GM18520 (cell line): ENCODE data around the gene DOCK4.
"Not testable (repeated sequence)": the region's sequence is repeated elsewhere in the genome, so short reads cannot be mapped to it uniquely, and the experiment has no call there.

Experiments used
- ATAC-seq: cut with Tn5 transposase; IDR thresholded peaks from one replicate; pipeline ENCODE4 v1.9.1; 2021; ENCODE audit not compliant: unreplicated experiment

Gene DOCK4

DNA sequence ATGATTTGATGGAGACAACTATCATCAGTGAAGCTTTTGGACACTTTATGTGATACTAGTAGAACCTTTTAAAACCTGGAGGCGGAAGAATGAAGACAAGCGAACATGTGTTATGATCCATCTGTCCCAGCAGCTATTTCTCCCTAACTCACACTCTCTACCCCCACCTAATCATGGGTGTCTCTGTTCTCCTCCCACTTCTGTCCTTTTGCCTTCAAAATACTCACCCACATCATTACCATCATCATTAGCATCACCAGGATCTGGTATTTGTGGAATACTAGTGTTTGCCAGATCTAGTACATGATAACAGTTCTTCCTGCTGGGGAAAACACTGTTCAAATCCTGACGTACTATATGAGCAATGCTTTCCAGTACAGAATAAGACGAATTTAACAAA lies 287.7 kb downstream of the DOCK4 start:
- no peak for ATAC-seq

DNA sequence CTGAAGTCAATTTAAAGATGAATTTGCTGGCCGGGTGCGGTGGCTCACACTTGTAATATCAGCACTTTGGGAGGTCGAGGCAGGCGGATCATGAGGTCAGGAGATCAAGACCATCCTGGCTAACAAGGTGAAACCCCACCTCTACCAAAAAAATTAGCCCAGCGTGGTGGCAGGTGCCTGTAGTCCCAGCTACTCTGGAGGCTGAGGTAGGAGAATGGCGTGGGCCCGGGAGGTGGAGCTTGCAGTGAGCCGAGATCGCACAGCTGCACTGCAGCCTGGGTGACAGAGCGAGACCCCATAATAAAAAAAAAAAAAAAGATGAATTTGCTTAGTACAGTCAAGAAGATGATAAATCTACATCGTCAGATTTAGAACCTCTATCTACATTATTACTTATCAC lies 288.8 kb downstream of the DOCK4 start:
- not testable (repeated sequence) for ATAC-seq

DNA sequence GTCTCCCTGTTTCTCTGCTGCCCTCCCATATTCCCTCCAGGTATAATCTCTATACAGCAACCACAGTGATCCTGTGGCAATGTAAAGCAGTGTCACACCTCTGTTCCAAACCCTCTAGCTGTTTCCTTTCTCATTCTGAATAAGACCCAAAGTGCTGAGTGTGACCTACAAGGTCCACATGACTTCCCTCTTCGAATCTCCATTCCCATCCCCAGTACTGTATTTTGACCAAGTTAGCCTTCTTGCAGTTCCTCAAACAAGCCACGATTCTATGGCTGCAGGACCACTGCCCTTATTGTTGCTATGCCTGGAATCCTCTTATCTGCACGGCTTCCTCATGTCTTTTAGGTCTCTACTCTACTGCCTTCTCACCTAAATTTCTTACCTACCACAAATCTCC lies 291.9 kb downstream of the DOCK4 start:
- ATAC-seq: no peak

DNA sequence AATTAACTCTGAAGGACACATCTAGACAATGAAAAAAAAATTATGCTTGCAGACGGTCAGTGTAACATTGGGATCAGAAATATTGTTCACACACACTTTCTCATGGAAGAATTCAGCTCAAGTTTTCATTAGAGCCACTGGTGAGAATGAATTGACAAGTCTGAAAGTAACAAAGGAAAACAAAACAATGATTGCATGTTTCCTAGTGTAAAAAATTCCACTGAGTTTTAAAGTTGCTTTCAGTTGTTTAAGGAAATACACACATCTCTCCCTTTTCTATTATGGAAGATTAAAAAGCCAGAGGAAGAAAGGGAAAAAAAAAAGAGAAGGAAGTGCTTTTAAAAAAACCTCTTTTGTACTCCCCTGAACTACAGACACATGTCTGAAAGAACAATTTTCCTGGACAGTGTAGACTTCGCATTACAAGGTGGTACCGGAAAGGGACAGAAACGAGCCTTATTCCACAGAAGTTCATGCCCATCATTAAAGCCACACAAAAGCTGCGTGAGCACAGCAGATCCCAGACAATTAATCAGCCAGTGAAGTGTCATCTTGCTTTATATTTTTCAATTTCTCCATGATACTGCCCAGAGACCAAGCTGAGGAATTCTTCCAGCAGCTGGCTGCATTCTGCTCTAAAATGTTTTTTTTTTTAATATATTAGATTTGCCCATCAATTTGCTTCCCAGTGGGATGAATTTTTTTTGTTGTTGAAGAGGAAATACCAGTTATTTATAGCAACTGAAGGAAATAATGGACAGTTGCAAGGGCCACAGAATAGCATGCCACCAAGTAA lies 294.8 kb downstream of the DOCK4 start:
- ATAC-seq: no peak

DNA sequence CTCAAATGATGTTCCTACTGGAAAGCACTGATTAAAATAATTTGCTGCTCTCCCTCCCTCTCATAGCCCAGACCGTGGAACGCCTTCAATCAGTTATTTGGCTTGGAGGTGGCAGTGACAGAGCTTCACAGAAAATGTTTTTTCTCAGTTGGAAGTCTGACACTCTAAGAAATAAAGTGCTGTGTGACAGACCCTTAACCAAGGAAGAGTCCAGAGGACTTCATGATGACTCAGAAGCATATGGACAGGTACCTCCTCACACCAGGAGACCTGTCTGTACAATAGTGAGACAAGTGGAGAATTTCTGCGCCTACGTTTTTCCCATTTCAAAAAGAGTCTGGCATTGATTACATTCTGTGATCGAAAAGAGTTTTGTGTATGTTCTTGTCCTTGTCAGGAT lies 295.5 kb downstream of the DOCK4 start:
- ATAC-seq: no peak

DNA sequence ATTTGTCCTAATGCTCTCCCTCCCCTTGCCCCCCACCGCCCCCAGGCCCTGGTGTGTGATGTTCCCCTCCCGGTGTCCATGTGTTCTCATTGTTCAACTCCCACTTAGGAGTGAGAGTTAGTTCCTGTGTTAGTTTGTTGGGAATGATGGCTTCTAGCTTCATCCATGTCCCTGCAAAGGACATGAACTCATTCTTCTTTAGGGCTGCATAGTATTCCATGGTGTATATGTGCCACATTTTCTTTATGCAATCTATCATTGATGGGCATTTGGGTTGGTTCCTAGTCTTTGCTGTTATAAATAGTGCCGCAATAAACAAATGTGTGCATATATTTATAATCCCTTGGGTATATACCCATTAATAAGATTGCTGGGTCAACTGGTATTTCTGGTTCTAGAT lies 297.5 kb downstream of the DOCK4 start:
- not testable (repeated sequence) for ATAC-seq

DNA sequence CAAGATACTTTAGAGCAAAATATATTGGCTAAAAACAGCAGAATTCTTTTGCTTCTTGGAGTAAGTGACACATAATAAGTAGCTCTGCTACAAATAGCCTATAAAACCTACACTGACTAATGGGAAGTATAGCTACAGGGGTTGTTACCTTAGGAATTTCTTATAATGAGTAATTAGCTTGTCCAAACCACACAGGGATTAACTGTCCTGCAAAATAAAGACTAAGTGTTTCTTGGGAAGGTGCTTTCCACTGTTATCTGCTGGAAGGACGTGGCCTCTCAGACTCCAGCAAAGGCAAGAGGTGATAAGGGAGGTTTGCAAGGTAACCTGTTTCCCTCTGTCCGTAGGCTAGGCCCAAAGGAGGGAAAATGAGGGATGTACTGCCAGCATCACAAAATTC lies 302.4 kb downstream of the DOCK4 start:
- no peak for ATAC-seq

DNA sequence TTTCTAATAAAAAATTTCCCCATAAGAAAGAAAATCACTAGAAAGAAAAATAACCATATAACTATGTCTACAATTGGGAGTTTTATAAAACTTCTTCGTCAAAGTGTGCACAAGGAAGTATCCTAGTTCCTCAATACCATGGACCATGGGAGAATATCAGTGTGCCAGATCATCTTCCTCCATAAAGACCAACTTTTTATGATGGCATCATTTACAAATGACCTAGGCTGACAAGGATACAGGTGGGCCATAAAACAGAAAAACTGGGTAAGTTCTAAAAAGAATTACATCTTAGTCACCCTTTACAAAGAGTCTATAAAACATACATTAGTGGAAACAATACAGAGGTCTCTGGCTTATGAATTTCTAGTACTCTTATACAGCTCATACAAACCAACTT lies 303.2 kb downstream of the DOCK4 start:
- ATAC-seq: no peak

DNA sequence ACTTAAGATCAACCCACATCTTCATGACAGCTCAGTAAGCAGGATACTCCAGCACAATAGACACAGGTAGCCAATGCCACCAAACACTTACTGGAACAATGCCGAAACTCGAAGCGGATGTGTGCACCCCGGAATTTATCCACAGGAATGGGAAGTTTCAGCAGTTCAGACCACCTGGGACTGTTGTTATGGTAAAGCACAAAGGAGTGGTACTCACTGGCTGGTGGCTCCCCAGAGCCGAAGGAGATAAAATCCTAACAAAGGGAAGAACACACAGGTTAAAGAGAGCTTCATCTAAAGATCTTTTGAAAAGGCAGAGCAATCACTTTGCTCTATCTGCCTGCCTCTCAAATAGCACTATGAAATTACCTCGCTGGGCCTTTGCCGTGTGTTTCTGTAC lies 305.9 kb downstream of the DOCK4 start:
- ATAC-seq: no peak

DNA sequence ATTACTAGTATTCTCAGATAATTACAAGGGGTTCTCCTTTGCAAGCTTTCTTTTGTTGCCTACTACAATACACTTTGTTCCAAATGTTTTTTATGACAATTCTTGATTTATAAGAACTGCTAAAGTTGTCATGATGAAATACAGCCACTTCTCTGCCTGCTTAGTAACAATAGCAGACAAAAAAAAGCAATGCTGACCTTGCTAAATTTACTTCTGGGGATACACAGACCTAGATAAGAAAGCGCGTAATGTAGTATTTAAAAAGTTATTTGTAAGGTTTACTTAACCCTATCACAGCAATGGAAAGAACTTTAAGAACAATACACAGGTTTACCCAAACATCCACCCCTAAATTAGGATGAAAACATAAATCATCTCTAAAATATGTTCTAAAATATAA lies 311.1 kb downstream of the DOCK4 start:
- no peak for ATAC-seq

DNA sequence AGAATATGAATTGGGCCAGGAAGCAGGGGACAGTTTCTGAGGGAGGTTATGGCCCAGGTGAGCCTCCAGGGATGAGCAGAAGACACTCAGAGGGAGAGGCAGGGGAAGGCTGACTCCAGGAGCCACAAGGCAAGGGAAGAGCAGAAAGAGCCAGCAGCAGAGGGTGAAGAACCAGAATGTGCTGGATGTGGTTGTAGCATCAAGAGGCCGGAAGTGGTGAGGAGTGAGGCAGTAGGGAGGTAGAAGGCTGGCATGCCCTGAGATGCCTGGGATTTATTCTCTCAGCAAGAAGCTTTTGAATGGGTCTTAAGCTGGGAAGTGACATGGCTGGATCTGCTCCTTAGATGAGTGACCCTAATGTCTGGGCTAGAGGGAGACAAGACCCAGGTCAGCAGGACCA lies 311.7 kb downstream of the DOCK4 start:
- ATAC-seq: no peak

DNA sequence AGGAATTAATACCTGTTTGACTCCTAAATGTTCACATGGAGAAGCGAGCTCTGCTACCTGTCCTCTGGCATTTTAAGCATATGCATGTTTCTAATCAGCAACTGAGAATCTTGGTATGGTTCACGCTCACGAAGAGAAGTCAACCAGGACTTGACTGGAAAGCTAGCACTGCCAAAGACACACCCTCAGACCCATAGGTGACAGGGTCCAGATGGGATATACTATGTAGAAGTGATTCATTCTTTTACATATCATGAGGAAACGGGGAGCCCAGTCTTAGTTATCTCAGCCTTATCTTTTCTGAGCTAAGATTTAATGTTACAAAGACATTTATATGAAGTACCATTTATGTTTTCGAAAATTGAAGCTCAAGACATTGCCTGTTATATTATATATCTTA lies 313.0 kb downstream of the DOCK4 start:
- no peak for ATAC-seq

DNA sequence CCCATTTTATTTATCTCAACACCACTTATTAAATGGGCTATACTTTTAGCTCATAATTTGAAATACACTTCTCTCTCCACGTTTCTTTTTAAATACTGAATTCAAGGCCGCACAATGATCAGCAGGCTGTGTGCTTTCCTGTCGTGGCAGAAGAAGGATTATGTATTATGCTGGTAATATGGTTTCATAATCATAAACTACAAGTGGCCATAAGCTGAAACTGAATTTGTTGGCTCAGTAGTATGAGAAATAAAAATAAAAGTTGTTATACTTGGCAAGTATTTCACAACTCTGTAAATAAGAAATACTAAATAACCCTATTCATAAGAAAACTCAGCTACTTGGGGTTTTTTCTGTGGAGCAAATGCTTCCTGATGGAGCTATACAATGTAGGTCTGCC lies 313.6 kb downstream of the DOCK4 start:
- ATAC-seq: no peak

DNA sequence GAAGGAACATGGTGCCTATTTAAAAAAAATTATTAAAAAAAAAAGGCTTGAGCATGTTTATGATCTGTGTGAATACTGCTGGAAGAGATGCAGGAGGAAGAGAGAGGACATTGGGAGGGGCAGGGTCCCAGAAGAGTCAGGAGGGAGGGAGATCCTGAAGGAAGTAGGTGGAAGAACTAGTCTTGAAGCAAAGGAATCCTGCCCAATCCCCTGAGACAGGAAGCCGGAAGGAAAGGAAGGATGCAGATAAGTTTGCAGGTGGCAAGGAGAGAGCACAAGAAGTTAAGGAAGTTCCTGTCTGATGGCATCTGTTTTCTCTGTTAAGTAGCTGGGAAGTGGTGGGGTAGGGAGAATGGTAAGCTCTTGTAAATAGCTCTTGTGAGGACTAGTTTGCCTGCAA lies 318.5 kb downstream of the DOCK4 start:
- no peak for ATAC-seq

DNA sequence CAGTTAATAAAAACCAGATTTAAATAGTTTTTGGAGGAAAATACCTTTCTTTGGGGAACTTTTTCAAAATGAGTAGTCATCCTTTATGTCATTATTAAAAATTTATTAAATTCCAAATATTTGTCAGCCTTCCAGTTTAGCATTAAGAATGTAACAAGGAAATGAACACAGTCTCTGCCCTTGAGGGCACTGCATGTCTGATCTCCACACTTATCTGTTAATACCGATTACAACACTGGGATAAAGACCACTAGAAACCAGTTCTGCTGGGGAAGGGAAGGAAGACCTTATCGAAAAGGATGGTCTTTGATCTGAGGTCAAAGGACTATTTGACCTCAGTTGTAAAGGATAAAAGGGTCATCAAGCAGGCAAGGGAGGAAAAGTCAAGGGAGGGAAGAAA lies 320.0 kb downstream of the DOCK4 start:
- no peak for ATAC-seq

DNA sequence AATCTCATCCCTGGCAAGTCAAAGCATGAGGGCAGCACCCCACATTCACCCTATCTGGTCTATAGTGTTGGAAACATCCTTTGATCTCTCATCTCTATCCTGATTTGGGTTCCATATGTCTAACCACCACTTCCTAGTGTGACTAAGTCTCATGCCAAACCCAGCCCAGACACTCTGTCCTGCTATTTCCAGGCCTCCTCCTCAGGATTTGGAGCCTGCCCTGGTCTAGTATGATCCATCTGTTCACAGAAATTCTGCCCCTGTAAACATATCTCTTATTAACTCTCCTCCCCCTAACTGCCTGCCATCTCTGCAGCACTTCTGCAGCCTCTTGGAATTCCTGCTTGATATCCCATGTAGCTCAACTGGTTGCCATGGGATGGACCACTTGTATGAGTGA lies 323.0 kb downstream of the DOCK4 start:
- no peak for ATAC-seq

DNA sequence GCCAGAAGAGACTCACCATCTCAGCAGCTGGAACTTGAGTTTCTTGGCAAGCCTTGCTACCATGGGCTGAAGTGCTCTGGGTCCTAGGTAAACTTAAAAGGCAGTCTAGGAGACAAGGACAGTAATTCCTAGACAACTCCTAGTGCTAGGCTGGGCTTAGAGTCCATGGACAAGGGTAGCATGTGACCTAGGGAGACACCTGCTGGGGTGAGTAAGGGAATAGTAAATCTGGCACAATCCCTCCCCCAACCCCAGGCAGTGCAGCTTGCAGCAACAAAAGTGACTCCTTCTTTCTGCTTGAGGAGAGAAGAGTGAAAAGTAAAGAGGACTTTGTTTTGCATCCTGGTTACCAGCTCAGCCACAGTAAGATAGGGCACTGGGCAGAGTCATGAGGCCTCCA lies 327.4 kb downstream of the DOCK4 start:
- no peak for ATAC-seq

DNA sequence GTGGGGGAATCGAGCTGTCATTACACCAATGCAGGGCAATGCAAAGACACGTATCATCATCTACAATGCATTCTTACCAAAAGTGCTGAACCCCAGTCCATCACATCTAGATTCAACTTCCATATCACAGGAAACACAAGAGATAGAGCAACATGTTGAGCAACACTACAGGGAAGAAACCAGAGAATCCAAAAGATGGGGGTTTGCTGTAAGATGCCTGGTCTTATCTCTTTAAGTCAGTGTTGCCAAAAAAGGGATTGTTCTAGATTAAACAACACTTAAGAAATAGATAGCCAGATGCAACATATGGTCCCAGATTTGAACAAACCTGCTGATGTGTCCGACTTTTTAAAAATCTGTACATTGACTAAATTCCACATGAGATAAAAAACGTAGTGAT lies 328.3 kb downstream of the DOCK4 start:
- no peak for ATAC-seq

DNA sequence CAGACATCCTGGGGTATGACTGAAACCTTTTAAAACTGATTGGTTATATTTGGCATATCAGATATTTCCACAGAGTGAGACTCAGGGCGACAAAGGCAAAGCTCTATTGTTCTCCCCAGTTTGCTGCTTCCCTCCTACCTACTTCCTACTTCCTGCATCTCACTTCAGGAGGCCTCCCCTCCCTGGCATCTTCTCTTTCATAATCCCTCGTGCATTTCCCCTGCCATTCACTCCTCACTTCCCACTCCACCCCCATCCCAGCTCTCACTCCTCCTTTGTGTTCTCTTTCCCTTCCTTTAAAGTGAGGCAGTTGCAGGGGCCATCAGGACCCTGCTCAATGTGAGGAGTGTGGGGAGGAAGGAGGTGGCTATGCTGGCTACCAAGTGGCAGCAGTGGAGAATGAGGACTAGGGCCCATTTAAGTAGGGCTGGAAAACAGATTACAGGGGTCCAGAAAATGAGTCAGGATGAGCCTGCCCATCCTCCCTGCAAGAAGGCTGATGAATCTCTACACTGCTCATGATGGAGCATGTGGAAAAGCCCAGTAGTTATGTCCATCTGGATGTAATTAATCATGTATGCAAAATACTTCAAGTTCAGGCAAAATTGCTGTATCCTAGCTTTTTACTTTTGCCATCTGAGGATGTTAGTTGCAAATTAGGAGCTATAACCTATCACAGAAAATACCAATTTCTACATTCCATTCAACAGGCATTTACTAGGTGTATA lies 332.1 kb downstream of the DOCK4 start:
- no peak for ATAC-seq

DNA sequence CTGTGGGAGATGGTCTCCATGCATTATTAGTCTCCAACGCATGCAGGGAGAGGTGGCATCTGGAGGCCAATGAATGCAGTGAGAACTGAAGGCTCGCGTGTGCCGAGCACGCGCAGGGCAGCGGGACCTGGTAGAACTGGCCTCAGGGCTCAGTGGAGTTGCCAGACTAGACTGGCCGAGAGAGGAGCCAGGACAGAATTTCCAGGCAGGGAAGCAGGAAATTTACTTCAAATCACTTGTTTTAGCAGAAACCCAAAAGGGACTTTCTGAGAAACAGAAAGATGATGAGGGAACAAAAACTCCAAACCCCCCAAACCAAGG lies 332.9 kb downstream of the DOCK4 start:
- no peak for ATAC-seq

DNA sequence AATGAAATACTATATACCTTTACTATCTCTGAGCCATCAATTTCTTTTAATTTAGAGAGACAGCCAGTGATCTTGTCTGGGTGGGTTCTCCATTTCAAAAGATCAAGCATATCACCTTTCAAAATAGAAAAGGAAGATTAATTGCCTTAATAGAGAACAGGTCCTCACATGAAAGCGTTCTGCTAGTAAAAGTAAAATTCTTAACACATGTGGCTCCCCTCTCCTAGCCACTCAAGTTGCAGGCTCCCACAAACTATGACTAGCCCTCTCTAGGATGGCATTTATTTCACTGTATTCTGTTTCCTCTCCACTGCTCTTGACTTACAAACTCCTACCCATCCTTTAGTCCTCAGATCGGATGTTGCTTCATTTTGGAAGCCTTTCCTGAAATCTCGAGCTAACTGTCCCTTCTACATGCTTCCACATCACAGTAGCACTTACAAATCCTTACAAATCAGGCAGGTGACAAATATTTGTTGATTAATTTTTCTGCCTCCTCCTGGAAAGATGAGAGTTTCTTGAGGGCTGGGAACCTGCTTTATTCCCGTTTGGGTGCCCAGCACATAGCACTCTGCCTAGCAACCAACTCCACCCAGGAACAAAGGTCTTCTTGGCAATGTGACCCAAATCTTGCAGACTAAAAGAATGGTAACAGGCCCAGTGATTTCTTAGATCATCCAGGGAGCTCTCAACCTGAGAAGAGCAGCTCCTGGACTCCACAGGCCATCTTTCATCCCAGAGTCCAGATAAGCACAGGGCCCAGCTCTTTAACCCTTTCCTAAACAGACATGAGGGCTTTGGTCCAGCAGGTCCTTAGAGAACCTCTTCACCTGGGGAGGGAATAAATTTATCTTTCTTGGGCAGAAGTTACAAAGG lies 333.5 kb downstream of the DOCK4 start:
- ATAC-seq: no peak

DNA sequence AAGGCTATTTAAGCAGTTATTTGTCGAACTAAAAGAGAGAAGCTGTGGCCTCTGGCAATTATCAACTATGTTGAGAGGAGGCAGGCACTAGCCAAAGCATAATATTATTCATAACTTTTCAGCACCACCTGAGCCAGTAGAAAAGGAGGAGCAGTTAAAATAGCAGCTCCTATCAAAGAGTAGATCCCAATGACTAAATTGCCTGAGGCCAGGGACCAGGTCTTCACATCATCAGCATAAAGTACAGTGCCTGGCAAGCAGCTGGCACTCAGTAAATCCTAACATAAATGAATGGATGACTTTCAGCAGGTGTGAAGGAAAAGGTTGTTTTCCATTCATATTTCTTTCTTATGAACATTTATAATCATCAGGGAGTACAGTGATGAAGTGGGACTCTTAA lies 334.9 kb downstream of the DOCK4 start:
- no peak for ATAC-seq
